HEK293 (cell line): ENCODE results near the gene NPR2.

Source experiments
- CTCF ChIA-PET: fragments of 350-600 bp; formaldehyde crosslinking; extraction: SDS; loops from one replicate; lab custom pipeline; 2021; ENCODE audit warnings: antibody characterized with exemption; lab: Yijun Ruan, JAX
- POLR2A ChIA-PET: fragments of 300-600 bp; formaldehyde crosslinking; extraction: SDS; loops from one replicate; lab custom pipeline; 2020; ENCODE audit warnings: antibody characterized with exemption, inconsistent platforms; lab: Yijun Ruan, JAX
- H3K27ac ChIP-seq: fragments of 200-500 bp; sonication (Bioruptor generic); 2 replicates; pipeline ENCODE4 v1.5.1; 2014; ENCODE audit warnings: low read depth, low read length, control low read depth, inconsistent platforms; ENCODE audit errors: extremely low read depth
- H3K36me3 ChIP-seq, 2 experiments: fragments of 200-500 bp in 1 of 2; sonication (Bioruptor generic) in 1 of 2; 1 replicate in 1 of 2; 2 replicates in 1 of 2; pipeline ENCODE4 v1.5.1; 2014 to 2017; ENCODE audit warnings: inconsistent platforms in 2 of 2, low read length in 2 of 2; ENCODE audit not compliant: control insufficient read depth in 2 of 2, insufficient read depth in 1 of 2
- H3K4me1 ChIP-seq: fragments of 200-500 bp; sonication (Bioruptor generic); 2 replicates; pipeline ENCODE4 v1.5.1; 2014; ENCODE audit warnings: mild to moderate bottlenecking, low read length, inconsistent platforms; ENCODE audit not compliant: control insufficient read depth, insufficient read depth
- H3K4me3 ChIP-seq: 2 replicates; pipeline ENCODE4 v1.5.1; 2011; ENCODE audit warnings: low read depth, mild to moderate bottlenecking, control low read depth, low read length, moderate library complexity
- H3K9me3 ChIP-seq: fragments of 200-500 bp; sonication (Bioruptor generic); 2 replicates; pipeline ENCODE4 v1.5.1; 2014; ENCODE audit warnings: low read depth, low read length, inconsistent platforms; ENCODE audit not compliant: control insufficient read depth, insufficient read depth
- BCL11A ChIP-seq: fragments of 450-650 bp; formaldehyde crosslinking; IDR thresholded peaks from 2 replicates; pipeline ENCODE4 v1.5.1; 2016; ENCODE audit warnings: low read depth, missing biosample characterization, missing genetic modification characterization
- CTCF ChIP-seq: fragments of 450-650 bp; formaldehyde crosslinking; IDR thresholded peaks from 2 replicates; pipeline ENCODE4 v1.5.1; 2016; ENCODE audit warnings: missing biosample characterization, missing genetic modification characterization
- IKZF3 ChIP-seq: fragments of 450-650 bp; IDR thresholded peaks from 2 replicates; pipeline ENCODE4 v1.5.0; 2018; ENCODE audit warnings: missing biosample characterization, mild to moderate bottlenecking, missing genetic modification characterization, moderate library complexity
- PRDM1 ChIP-seq: fragments of 450-650 bp; formaldehyde crosslinking; IDR thresholded peaks from 2 replicates; pipeline ENCODE4; 2016; ENCODE audit warnings: missing biosample characterization, missing genetic modification characterization
- SCRT2 ChIP-seq: fragments of 450-650 bp; formaldehyde crosslinking; IDR thresholded peaks from 2 replicates; pipeline ENCODE4 v1.5.1; 2016; ENCODE audit warnings: missing biosample characterization, missing genetic modification characterization
- SP7 ChIP-seq: fragments of 450-650 bp; formaldehyde crosslinking; IDR thresholded peaks from 2 replicates; pipeline ENCODE4 v1.5.1; 2016; ENCODE audit warnings: missing biosample characterization, missing genetic modification characterization
- ZBTB17 ChIP-seq: fragments of 450-650 bp; formaldehyde crosslinking; IDR thresholded peaks from 2 replicates; pipeline ENCODE4 v1.5.1; 2016; ENCODE audit warnings: missing biosample characterization, missing genetic modification characterization
- ZBTB48 ChIP-seq: fragments of 450-650 bp; formaldehyde crosslinking; IDR thresholded peaks from 2 replicates; pipeline ENCODE4 v1.5.1; 2016; ENCODE audit warnings: missing biosample characterization, missing genetic modification characterization
- ZBTB49 ChIP-seq: fragments of 450-650 bp; formaldehyde crosslinking; IDR thresholded peaks from 2 replicates; pipeline ENCODE4 v1.5.1; 2016; ENCODE audit warnings: missing biosample characterization, missing genetic modification characterization, low read depth
- ZIC2 ChIP-seq: fragments of 450-650 bp; formaldehyde crosslinking; IDR thresholded peaks from 2 replicates; pipeline ENCODE4 v1.5.1; 2016; ENCODE audit warnings: missing biosample characterization, missing genetic modification characterization
- ZNF146 ChIP-seq: fragments of 450-650 bp; formaldehyde crosslinking; IDR thresholded peaks from 2 replicates; pipeline ENCODE4 v1.5.1; 2016; ENCODE audit warnings: missing biosample characterization, missing genetic modification characterization
- ZNF155 ChIP-seq: fragments of 450-650 bp; formaldehyde crosslinking; IDR thresholded peaks from 2 replicates; pipeline ENCODE4 v1.5.1; 2016; ENCODE audit warnings: missing biosample characterization, missing genetic modification characterization
- ZNF184 ChIP-seq: fragments of 450-650 bp; IDR thresholded peaks from 2 replicates; pipeline ENCODE4 v1.5.1; 2018; ENCODE audit warnings: missing biosample characterization, mild to moderate bottlenecking, missing genetic modification characterization
- ZNF239 ChIP-seq: fragments of 450-650 bp; formaldehyde crosslinking; IDR thresholded peaks from 2 replicates; pipeline ENCODE4 v1.5.1; 2016; ENCODE audit warnings: missing biosample characterization, missing genetic modification characterization
- ZNF280C ChIP-seq: fragments of 450-650 bp; formaldehyde crosslinking; IDR thresholded peaks from 2 replicates; pipeline ENCODE4 v1.5.1; 2016; ENCODE audit warnings: missing biosample characterization, missing genetic modification characterization
- ZNF292 ChIP-seq: fragments of 450-650 bp; formaldehyde crosslinking; IDR thresholded peaks from 2 replicates; pipeline ENCODE4 v1.5.1; 2016; ENCODE audit warnings: low read depth, missing biosample characterization, missing genetic modification characterization, borderline replicate concordance
- ZNF335 ChIP-seq: fragments of 450-650 bp; formaldehyde crosslinking; conservative IDR thresholded peaks from 2 replicates; pipeline ENCODE4 v1.5.1; 2016; ENCODE audit warnings: missing biosample characterization, missing genetic modification characterization
- ZNF513 ChIP-seq: fragments of 450-650 bp; IDR thresholded peaks from 2 replicates; pipeline ENCODE4 v1.5.1; 2018; ENCODE audit warnings: missing biosample characterization, missing genetic modification characterization
- ZNF76 ChIP-seq: fragments of 450-650 bp; formaldehyde crosslinking; IDR thresholded peaks from 2 replicates; pipeline ENCODE4; 2016; ENCODE audit warnings: low read depth, missing biosample characterization, missing genetic modification characterization, borderline replicate concordance
- ZNF785 ChIP-seq: fragments of 450-650 bp; formaldehyde crosslinking; IDR thresholded peaks from 2 replicates; pipeline ENCODE4 v1.5.1; 2016; ENCODE audit warnings: missing biosample characterization, missing genetic modification characterization

NPR2 gene

GRCh38 chr9:35813434-35814105, 22.2 kb downstream of the NPR2 start:
- Histone ChIP-seq H3K27ac (no peak overlapping the region), H3K36me3 (peaks cover 0 to 19% of the 10 kb centered on the region in 2 experiments; a peak in 1 of 3 replicates), H3K9me3 (no peaks in the 10 kb centered on the region), H3K4me1 (no peaks in the 10 kb centered on the region), H3K4me3 (no peak overlapping the region)
- no peak for TF ChIP-seq ZNF146
- TF ChIP-seq CTCF (tag by site-specific recombination), result 0 out of 2 replicates have a peak, but pooled peaks have one; percentile 10
- TF ChIP-seq SCRT2, result peak; percentile 80
- no peak for TF ChIP-seq ZBTB48
- ChIA-PET POLR2A (interaction anchor here (1.0 to 3.1 kb wide), 13 partner anchors 10 to 377 kb away, joined by 3 to 13 read pairs (median 4); partner anchors contain the start of genes ARHGEF39, CCDC107, CLTA and FAM221B), CTCF (interaction anchor here (0.6 to 4.3 kb wide), 18 partner anchors 8 to 98 kb away, joined by 3 to 46 read pairs (median 6); partner anchors contain the start of gene CREB3)

- POLR2A ChIA-PET, result interaction anchor here (0.7 to 3.1 kb wide), 13 partner anchors 11 to 376 kb away, joined by 3 to 13 read pairs (median 4); partner anchors contain the start of genes ARHGEF39, CCDC107, CLTA and FAM221B
- H3K4me3 ChIP-seq, result peak overlapping the region; percentile 76
- CTCF ChIA-PET, result interaction anchor here (0.6 to 4.3 kb wide), 16 partner anchors 8 to 140 kb away, joined by 3 to 46 read pairs (median 6); partner anchors contain the start of gene CREB3
- TF ChIP-seq SP7 (tag by site-specific recombination) (peak; percentile 17), ZNF280C (no peak), ZBTB17 (tag by site-specific recombination) (peak; percentile 81), ZNF155 (tag by site-specific recombination) (no peak), ZNF292 (tag by site-specific recombination) (no peak), ZNF184 (tag by site-specific recombination) (no peak), ZNF335 (tag by site-specific recombination) (peak; percentile 8), ZBTB49 (tag by site-specific recombination) (no peak), ZBTB48 (peak; percentile 77), ZNF513 (tag by site-specific recombination) (no peak), ZNF76 (tag by site-specific recombination) (peak; percentile 69; the same call in 1 of the 2 replicates), BCL11A (tag by site-specific recombination) (0 out of 2 replicates have a peak, but pooled peaks have one; percentile 17), CTCF (tag by site-specific recombination) (peak; percentile 57), IKZF3 (tag by site-specific recombination) (0 out of 2 replicates have a peak, but pooled peaks have one; percentile 13), ZNF785 (tag by site-specific recombination) (no peak), PRDM1 (tag by site-specific recombination) (peak; percentile 37; the same call in 1 of the 2 replicates), ZNF239 (tag by site-specific recombination) (no peak), ZIC2 (tag by site-specific recombination) (peak; percentile 21; the same call in 1 of the 2 replicates)
Observed at GRCh38 chr9:35814106-35814840, 22.9 kb downstream of the NPR2 start.

More at GRCh38 chr9:35814106-35814840, 22.9 kb downstream of the NPR2 start:
- Histone ChIP-seq H3K9me3 (no peaks in the 10 kb centered on the region), H3K27ac (peak overlapping the region; percentile 78), H3K4me1 (no peaks in the 10 kb centered on the region), H3K36me3 (peaks cover 0 to 12% of the 10 kb centered on the region in 2 experiments; a peak in 1 of 3 replicates)
